Neural cell (in vitro differentiated cells): ENCODE measurements around the gene GPATCH4. TPM values are rescaled to one million over a fixed set of nuclear protein-coding genes. Genes with fewer than 3 reads are reported as not detected.

Source experiments
- H2AFZ ChIP-seq: fragments of 200-600, 300-800 bp; sonication (generic), shearing (Covaris generic); 2 replicates; pipeline ENCODE4 v1.6.0; 2014; ENCODE audit warnings: low read depth, mild to moderate bottlenecking, antibody characterized with exemption, low read length, moderate library complexity
- H3F3A ChIP-seq: fragments of 200-600 bp; shearing (Covaris generic); 2 replicates; pipeline ENCODE4 v1.6.1; 2016; ENCODE audit warnings: mild to moderate bottlenecking, moderate library complexity, mixed read lengths, antibody characterized with exemption, low read length; ENCODE audit not compliant: insufficient read depth, poor library complexity, severe bottlenecking
- H3K27ac ChIP-seq: fragments of 200-600, 300-800 bp; sonication (generic), shearing (Covaris generic); 2 replicates; pipeline ENCODE4 v1.5.1; 2014; ENCODE audit warnings: mild to moderate bottlenecking, low read length, moderate library complexity
- H3K27me3 ChIP-seq: fragments of 300-800, 200-600 bp; sonication (generic), shearing (Covaris generic); 2 replicates; pipeline ENCODE4 v1.6.0; 2014; ENCODE audit warnings: mild to moderate bottlenecking, low read depth, low read length, moderate library complexity; ENCODE audit not compliant: insufficient read depth
- H3K36me3 ChIP-seq: fragments of 300-800, 200-600 bp; sonication (generic), shearing (Covaris generic); 2 replicates; pipeline ENCODE4 v1.5.1; 2014; ENCODE audit warnings: mild to moderate bottlenecking, antibody characterized with exemption, low read length, moderate library complexity; ENCODE audit not compliant: insufficient read depth
- H3K4me2 ChIP-seq: fragments of 300-800, 200-600 bp; sonication (generic), shearing (Covaris generic); 2 replicates; pipeline ENCODE4 v1.6.0; 2014; ENCODE audit warnings: mild to moderate bottlenecking, low read length
- H3K4me3 ChIP-seq: fragments of 300-800, 200-600 bp; sonication (generic), shearing (Covaris generic); 2 replicates; pipeline ENCODE4 v1.5.1; 2014; ENCODE audit warnings: mild to moderate bottlenecking, low read length, moderate library complexity
- H3K79me2 ChIP-seq: fragments of 200-600 bp; shearing (Covaris generic); replicated peaks from 2 replicates; pipeline ENCODE4 v1.6.0; 2014; ENCODE audit warnings: mild to moderate bottlenecking, low read length, moderate library complexity; ENCODE audit not compliant: insufficient read depth
- H3K9ac ChIP-seq: fragments of 300-800, 200-600 bp; sonication (generic), shearing (Covaris generic); 2 replicates; pipeline ENCODE4 v1.6.1; 2016; ENCODE audit warnings: mild to moderate bottlenecking, low read length, mixed read lengths
- H3K9me2 ChIP-seq: fragments of 200-600 bp; shearing (Covaris generic); 2 replicates; pipeline ENCODE4 v1.6.1; 2016; ENCODE audit warnings: mild to moderate bottlenecking, low read length, mixed read lengths; ENCODE audit not compliant: insufficient read depth
- H3K9me3 ChIP-seq: fragments of 200-600, 300-800 bp; sonication (generic), shearing (Covaris generic); 2 replicates; pipeline ENCODE4 v1.6.1; 2016; ENCODE audit warnings: mild to moderate bottlenecking, mixed run types, low read length, moderate library complexity, mixed read lengths
- H4K20me1 ChIP-seq: fragments of 200-600 bp; shearing (Covaris generic); 2 replicates; pipeline ENCODE4 v1.6.1; 2016; ENCODE audit warnings: mild to moderate bottlenecking, mixed run types; ENCODE audit not compliant: insufficient read depth
- EP300 ChIP-seq: fragments of 450-650 bp; conservative IDR thresholded peaks from 2 replicates; pipeline ENCODE4 v1.6.1; 2014; ENCODE audit warnings: antibody characterized with exemption, mild to moderate bottlenecking, moderate library complexity; ENCODE audit not compliant: poor library complexity, severe bottlenecking
- EZH2 ChIP-seq: fragments of 200-600, 300-800 bp; shearing (Covaris generic), sonication (generic); IDR thresholded peaks from 2 replicates; pipeline ENCODE4 v1.6.1; 2014; ENCODE audit warnings: antibody characterized with exemption, low read length, borderline replicate concordance, mild to moderate bottlenecking; ENCODE audit not compliant: insufficient read depth, poor library complexity, severe bottlenecking
- MXI1 ChIP-seq: fragments of 450-650 bp; conservative IDR thresholded peaks from 2 replicates; pipeline ENCODE4 v1.6.1; 2014; ENCODE audit warnings: antibody characterized with exemption, mild to moderate bottlenecking; ENCODE audit not compliant: poor library complexity, severe bottlenecking
- POLR2AphosphoS5 ChIP-seq: IDR thresholded peaks from 2 replicates; pipeline ENCODE4 v1.6.1; 2012
- RAD21 ChIP-seq: fragments of 450-650 bp; conservative IDR thresholded peaks from 2 replicates; pipeline ENCODE4 v1.6.1; 2014; ENCODE audit warnings: antibody characterized with exemption, mild to moderate bottlenecking, moderate library complexity
- SMC3 ChIP-seq: fragments of 450-650 bp; conservative IDR thresholded peaks from 2 replicates; pipeline ENCODE4 v1.6.1; 2014; ENCODE audit warnings: antibody characterized with exemption, mild to moderate bottlenecking, moderate library complexity; ENCODE audit not compliant: poor library complexity
- TAF1 ChIP-seq: IDR thresholded peaks from 2 replicates; pipeline ENCODE4 v1.6.1; 2012; ENCODE audit warnings: low read depth
- polyA plus RNA-seq: library from polyadenylated mRNA; depleted of rRNA; stranded (reverse); fragments of >200 nt; gene quantifications from 2 replicates; pipeline ENCODE4 v1.2.3, GENCODE V29; 2014
- TF ChIP-seq, protein P1 (sequence below): fragments of 450-650 bp; IDR thresholded peaks from 2 replicates; pipeline ENCODE4 v1.5.1; 2014; ENCODE audit warnings: antibody characterized with exemption, mild to moderate bottlenecking, moderate library complexity; ENCODE audit not compliant: poor library complexity, severe bottlenecking
- TF ChIP-seq, protein P2 (sequence below): IDR thresholded peaks from 2 replicates; pipeline ENCODE4 v1.6.1; 2012; ENCODE audit warnings: borderline replicate concordance

The GPATCH4 gene
- polyA plus RNA-seq, 1 donor from 2014 or later: 3.9 TPM

DNA sequence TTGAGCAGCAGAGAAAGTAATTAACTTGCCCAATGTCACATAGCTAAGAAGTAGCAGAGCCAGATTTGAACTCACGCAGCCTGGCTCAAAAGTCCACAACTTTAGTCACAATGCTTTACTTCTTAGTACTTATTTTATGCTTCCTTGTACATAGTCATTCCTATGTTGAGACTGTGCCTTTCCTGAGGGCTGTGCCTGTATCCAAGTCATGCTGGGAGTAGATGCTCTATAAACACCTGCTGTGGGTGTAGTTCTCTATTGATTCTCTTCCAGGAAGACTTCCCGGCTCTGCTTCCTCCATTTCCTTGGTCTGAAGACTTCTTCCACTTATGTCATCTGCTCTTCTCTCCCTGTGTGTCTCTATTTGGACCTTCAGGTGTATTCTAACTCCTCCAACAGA is 45.6 kb downstream of the GPATCH4 start:
- Histone ChIP-seq H3F3A (no peaks in the 10 kb centered on the region), H3K9ac (no peak overlapping the region), H3K27me3 (no peaks in the 10 kb centered on the region), H3K4me2 (no peak overlapping the region), H3K79me2 (no peaks in the 10 kb centered on the region), H3K4me3 (no peak overlapping the region), H2AFZ (no peak overlapping the region), H3K27ac (no peak overlapping the region), H4K20me1 (no peaks in the 10 kb centered on the region), H3K36me3 (no peaks in the 10 kb centered on the region), H3K9me3 (no peaks in the 10 kb centered on the region), H3K9me2 (no peaks in the 10 kb centered on the region)
- TF ChIP-seq EZH2 (no peak), MXI1 (no peak), TAF1 (no peak), EP300 (no peak), SMC3 (no peak), POLR2AphosphoS5 (no peak), RAD21 (no peak)
- TF ChIP-seq, protein P1, sequence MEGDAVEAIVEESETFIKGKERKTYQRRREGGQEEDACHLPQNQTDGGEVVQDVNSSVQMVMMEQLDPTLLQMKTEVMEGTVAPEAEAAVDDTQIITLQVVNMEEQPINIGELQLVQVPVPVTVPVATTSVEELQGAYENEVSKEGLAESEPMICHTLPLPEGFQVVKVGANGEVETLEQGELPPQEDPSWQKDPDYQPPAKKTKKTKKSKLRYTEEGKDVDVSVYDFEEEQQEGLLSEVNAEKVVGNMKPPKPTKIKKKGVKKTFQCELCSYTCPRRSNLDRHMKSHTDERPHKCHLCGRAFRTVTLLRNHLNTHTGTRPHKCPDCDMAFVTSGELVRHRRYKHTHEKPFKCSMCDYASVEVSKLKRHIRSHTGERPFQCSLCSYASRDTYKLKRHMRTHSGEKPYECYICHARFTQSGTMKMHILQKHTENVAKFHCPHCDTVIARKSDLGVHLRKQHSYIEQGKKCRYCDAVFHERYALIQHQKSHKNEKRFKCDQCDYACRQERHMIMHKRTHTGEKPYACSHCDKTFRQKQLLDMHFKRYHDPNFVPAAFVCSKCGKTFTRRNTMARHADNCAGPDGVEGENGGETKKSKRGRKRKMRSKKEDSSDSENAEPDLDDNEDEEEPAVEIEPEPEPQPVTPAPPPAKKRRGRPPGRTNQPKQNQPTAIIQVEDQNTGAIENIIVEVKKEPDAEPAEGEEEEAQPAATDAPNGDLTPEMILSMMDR: no peak
- TF ChIP-seq, protein P2, sequence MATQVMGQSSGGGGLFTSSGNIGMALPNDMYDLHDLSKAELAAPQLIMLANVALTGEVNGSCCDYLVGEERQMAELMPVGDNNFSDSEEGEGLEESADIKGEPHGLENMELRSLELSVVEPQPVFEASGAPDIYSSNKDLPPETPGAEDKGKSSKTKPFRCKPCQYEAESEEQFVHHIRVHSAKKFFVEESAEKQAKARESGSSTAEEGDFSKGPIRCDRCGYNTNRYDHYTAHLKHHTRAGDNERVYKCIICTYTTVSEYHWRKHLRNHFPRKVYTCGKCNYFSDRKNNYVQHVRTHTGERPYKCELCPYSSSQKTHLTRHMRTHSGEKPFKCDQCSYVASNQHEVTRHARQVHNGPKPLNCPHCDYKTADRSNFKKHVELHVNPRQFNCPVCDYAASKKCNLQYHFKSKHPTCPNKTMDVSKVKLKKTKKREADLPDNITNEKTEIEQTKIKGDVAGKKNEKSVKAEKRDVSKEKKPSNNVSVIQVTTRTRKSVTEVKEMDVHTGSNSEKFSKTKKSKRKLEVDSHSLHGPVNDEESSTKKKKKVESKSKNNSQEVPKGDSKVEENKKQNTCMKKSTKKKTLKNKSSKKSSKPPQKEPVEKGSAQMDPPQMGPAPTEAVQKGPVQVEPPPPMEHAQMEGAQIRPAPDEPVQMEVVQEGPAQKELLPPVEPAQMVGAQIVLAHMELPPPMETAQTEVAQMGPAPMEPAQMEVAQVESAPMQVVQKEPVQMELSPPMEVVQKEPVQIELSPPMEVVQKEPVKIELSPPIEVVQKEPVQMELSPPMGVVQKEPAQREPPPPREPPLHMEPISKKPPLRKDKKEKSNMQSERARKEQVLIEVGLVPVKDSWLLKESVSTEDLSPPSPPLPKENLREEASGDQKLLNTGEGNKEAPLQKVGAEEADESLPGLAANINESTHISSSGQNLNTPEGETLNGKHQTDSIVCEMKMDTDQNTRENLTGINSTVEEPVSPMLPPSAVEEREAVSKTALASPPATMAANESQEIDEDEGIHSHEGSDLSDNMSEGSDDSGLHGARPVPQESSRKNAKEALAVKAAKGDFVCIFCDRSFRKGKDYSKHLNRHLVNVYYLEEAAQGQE: no peak

DNA sequence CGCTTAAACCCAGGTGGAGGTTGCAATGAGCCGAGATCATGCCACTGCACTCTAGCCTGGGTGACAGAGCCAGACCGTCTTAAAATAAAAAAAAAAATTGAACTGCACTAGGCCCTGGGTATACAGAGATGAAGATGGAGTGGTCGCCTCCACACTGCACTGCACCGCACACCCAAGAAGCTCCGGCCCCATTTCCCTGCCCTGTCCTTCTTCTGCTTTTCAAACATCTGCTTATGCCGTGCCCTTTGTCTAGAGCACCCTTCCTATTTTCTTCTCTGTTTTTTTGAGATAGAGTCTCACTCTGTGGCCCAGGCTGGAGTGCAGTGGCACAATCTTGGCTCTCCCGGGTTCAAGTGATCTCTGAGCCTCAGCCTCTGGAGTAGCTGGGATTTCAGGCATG is 46.3 kb downstream of the GPATCH4 start:
- H3K9me2 ChIP-seq: no peaks in the 10 kb centered on the region
- no peak overlapping the region for H2AFZ ChIP-seq
- no peaks in the 10 kb centered on the region for H3K27me3 ChIP-seq
- H3K9ac ChIP-seq: no peak overlapping the region
- H3K36me3 ChIP-seq: no peaks in the 10 kb centered on the region
- no peak overlapping the region for H3K27ac ChIP-seq
- no peak overlapping the region for H3K4me3 ChIP-seq
- H3K4me2 ChIP-seq: no peak overlapping the region
- H3F3A ChIP-seq: no peaks in the 10 kb centered on the region
- H3K9me3 ChIP-seq: no peaks in the 10 kb centered on the region
- H3K79me2 ChIP-seq: no peaks in the 10 kb centered on the region
- no peak for TF ChIP-seq EP300
- TF ChIP-seq RAD21: no peak
- TF ChIP-seq POLR2AphosphoS5: no peak
- TF ChIP-seq, protein P2: no peak
- no peak for TF ChIP-seq TAF1
- no peak for TF ChIP-seq SMC3
- TF ChIP-seq, protein P1: no peak
- TF ChIP-seq EZH2: no peak
- no peak for TF ChIP-seq MXI1
- no peaks in the 10 kb centered on the region for H4K20me1 ChIP-seq
